ENCODE results near the gene GPHN. TPM values are rescaled to one million over a fixed set of nuclear protein-coding genes. Genes with fewer than 3 reads are reported as not detected.
"Not testable (repeated sequence)": the region's sequence is repeated elsewhere in the genome, so short reads cannot be mapped to it uniquely, and the experiment has no call there.

The GPHN gene
- total RNA-seq, 1 donor from 2014 or later, result 9.4 TPM

DNA sequence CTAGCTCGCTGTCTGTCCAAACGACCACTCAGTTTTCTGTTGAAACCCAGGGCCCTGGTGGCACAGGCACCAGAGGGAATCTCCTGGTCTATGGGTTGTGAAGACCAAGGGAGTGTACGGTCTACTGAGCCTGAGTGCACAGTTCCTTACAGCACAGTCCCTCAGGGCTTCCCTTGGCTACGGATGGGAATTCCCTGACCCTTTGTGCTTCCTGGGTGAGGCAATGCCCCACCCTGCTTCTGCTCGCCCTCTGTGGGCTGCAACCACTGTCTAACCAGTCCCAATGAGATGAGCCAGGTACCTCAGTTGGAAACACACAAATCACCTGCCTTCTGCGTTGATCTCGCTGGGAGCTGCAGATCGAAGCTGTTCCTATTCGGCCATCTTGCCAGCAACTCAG, 22.6 kb downstream of the GPHN start:
- no peaks in the 10 kb centered on the region for H3K36me3 ChIP-seq (ENCODE audit: control insufficient read depth in 3 of 3, insufficient read depth in 3 of 3, low read length in 3 of 3)
- no peaks in the 10 kb centered on the region for H3K27me3 ChIP-seq (ENCODE audit: control insufficient read depth in 3 of 3, insufficient read depth in 3 of 3, low read length in 3 of 3)
- H3K9ac ChIP-seq (ENCODE audit: low read depth in 1 of 3, low read length in 3 of 3), result no peak overlapping the region
- peaks cover 0 to 3% (median 0%) of the 10 kb centered on the region in 3 donors for H3K4me1 ChIP-seq (ENCODE audit: control insufficient read depth in 3 of 3, insufficient read depth in 3 of 3, low read length in 3 of 3)
- no peak overlapping the region for H3K4me3 ChIP-seq (ENCODE audit: low read length in 3 of 3)
- no peak overlapping the region for H3K27ac ChIP-seq (ENCODE audit: low read depth, low read length)
- H3K9me3 ChIP-seq (ENCODE audit: control insufficient read depth in 3 of 3, low read length in 3 of 3), result no peaks in the 10 kb centered on the region

DNA sequence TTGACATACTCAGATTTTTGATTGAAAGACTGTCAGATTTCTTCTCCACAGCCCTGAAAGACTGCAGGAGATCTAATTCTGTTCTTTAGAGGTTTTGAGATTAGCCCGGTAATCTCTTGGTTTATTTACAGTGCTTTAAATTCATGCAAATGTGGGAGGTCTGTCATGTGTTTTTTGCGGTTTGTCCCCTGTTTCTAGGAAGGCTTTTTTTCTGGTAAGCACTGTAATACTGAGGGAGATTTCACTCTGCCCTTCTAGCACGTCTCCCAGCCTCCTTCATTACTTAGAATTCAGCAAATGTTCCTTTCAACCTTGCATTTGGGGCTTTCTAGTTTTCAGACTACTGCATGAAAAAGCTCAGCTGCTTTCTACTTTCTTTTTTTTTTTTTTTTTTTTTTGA, 31.1 kb downstream of the GPHN start:
- no peaks in the 10 kb centered on the region for H3K27me3 ChIP-seq (ENCODE audit: control insufficient read depth in 3 of 3, insufficient read depth in 3 of 3, low read length in 3 of 3)
- H3K36me3 ChIP-seq (ENCODE audit: control insufficient read depth in 3 of 3, insufficient read depth in 3 of 3, low read length in 3 of 3), result no peaks in the 10 kb centered on the region
- H3K9me3 ChIP-seq (ENCODE audit: control insufficient read depth in 3 of 3, low read length in 3 of 3), result no peaks in the 10 kb centered on the region
- H3K4me3 ChIP-seq (ENCODE audit: low read length in 3 of 3), result no peak overlapping the region
- H3K9ac ChIP-seq (ENCODE audit: low read depth in 1 of 3, low read length in 3 of 3), result no peak overlapping the region
- H3K27ac ChIP-seq (ENCODE audit: low read depth, low read length), result no peak overlapping the region
- H3K4me1 ChIP-seq (ENCODE audit: control insufficient read depth in 3 of 3, insufficient read depth in 3 of 3, low read length in 3 of 3), result peaks cover 0 to 7% (median 5%) of the 10 kb centered on the region in 3 donors

- no peaks in the 10 kb centered on the region for H3K9me3 ChIP-seq (ENCODE audit: control insufficient read depth in 3 of 3, low read length in 3 of 3)
- H3K27ac ChIP-seq (ENCODE audit: low read depth, low read length), result no peak overlapping the region
- no peaks in the 10 kb centered on the region for H3K27me3 ChIP-seq (ENCODE audit: control insufficient read depth in 3 of 3, insufficient read depth in 3 of 3, low read length in 3 of 3)
- H3K36me3 ChIP-seq (ENCODE audit: control insufficient read depth in 3 of 3, insufficient read depth in 3 of 3, low read length in 3 of 3), result no peaks in the 10 kb centered on the region
- H3K9ac ChIP-seq (ENCODE audit: low read depth in 1 of 3, low read length in 3 of 3), result no peak overlapping the region
- H3K4me3 ChIP-seq (ENCODE audit: low read length in 3 of 3), result no peak overlapping the region
- peaks cover 0 to 10% (median 5%) of the 10 kb centered on the region in 3 donors for H3K4me1 ChIP-seq (ENCODE audit: control insufficient read depth in 3 of 3, insufficient read depth in 3 of 3, low read length in 3 of 3)
These were observed 32.1 kb downstream of the GPHN start for GRCh38 chr14:66540038-66540437.

DNA sequence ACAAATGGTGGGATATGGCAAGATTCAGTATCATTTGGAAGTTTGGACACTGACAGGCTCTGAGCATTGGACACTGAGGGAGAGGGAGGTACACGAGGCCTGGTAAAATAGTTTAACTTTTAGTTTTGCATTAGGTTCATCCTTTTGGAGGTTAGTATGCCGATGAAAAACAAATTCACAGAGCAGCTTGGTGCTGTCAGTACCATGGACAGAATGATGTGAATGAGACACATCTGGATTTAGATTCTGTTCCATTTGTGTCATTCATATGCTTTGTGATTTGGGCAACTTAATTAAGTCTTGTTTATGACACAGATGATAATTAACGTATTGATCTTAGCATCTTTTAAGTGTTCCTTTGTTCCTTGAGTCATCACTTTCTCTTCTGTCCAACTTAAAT, 33.7 kb downstream of the GPHN start:
- H3K9ac ChIP-seq (ENCODE audit: low read depth in 1 of 3, low read length in 3 of 3), result no peak overlapping the region
- no peak overlapping the region for H3K4me3 ChIP-seq (ENCODE audit: low read length in 3 of 3)
- H3K36me3 ChIP-seq (ENCODE audit: control insufficient read depth in 3 of 3, insufficient read depth in 3 of 3, low read length in 3 of 3), result no peaks in the 10 kb centered on the region
- peaks cover 0 to 10% (median 5%) of the 10 kb centered on the region in 3 donors for H3K4me1 ChIP-seq (ENCODE audit: control insufficient read depth in 3 of 3, insufficient read depth in 3 of 3, low read length in 3 of 3)
- no peaks in the 10 kb centered on the region for H3K9me3 ChIP-seq (ENCODE audit: control insufficient read depth in 3 of 3, low read length in 3 of 3)
- H3K27me3 ChIP-seq (ENCODE audit: control insufficient read depth in 3 of 3, insufficient read depth in 3 of 3, low read length in 3 of 3), result no peaks in the 10 kb centered on the region
- no peak overlapping the region for H3K27ac ChIP-seq (ENCODE audit: low read depth, low read length)

DNA sequence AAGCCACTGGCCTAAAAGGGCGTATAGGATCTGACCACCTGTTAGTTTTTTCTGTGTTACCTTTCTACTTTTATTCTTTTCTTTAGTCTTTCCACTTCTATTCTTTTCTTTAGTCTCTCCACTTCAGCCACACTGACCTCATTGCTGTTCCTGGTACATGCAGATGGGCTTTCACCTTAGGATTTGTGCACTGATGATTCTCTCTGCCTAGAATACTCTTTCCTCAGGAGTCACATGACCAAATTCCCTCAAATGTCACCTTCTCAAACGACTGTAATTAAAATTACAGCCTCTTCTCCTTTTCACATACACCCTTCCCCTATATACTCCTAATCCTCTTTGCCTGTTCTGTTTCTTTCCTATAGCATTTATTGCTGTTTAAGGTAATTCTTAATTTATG, 36.0 kb downstream of the GPHN start:
- Histone ChIP-seq H3K9ac (ENCODE audit: low read depth in 1 of 3, low read length in 3 of 3) (no peak overlapping the region), H3K27ac (ENCODE audit: low read depth, low read length) (no peak overlapping the region), H3K4me3 (ENCODE audit: low read length in 3 of 3) (no peak overlapping the region), H3K9me3 (ENCODE audit: control insufficient read depth in 3 of 3, low read length in 3 of 3) (no peaks in the 10 kb centered on the region), H3K4me1 (ENCODE audit: control insufficient read depth in 3 of 3, insufficient read depth in 3 of 3, low read length in 3 of 3) (peaks cover 0 to 10% (median 5%) of the 10 kb centered on the region in 3 donors), H3K27me3 (ENCODE audit: control insufficient read depth in 3 of 3, insufficient read depth in 3 of 3, low read length in 3 of 3) (no peaks in the 10 kb centered on the region), H3K36me3 (ENCODE audit: control insufficient read depth in 3 of 3, insufficient read depth in 3 of 3, low read length in 3 of 3) (no peaks in the 10 kb centered on the region)

GRCh38 chr14:66545191-66545590, 37.2 kb downstream of the GPHN start:
- not testable (repeated sequence) for H3K36me3 ChIP-seq (ENCODE audit: control insufficient read depth in 3 of 3, insufficient read depth in 3 of 3, low read length in 3 of 3); H3K27ac ChIP-seq (ENCODE audit: low read depth, low read length); H3K9ac ChIP-seq (ENCODE audit: low read depth in 1 of 3, low read length in 3 of 3); H3K9me3 ChIP-seq (ENCODE audit: control insufficient read depth in 3 of 3, low read length in 3 of 3); H3K4me1 ChIP-seq (ENCODE audit: control insufficient read depth in 3 of 3, insufficient read depth in 3 of 3, low read length in 3 of 3); H3K27me3 ChIP-seq (ENCODE audit: control insufficient read depth in 3 of 3, insufficient read depth in 3 of 3, low read length in 3 of 3); H3K4me3 ChIP-seq (ENCODE audit: low read length in 3 of 3)

GRCh38 chr14:66545751-66546150, 37.8 kb downstream of the GPHN start:
- not testable (repeated sequence) for H3K27ac ChIP-seq (ENCODE audit: low read depth, low read length); H3K36me3 ChIP-seq (ENCODE audit: control insufficient read depth in 3 of 3, insufficient read depth in 3 of 3, low read length in 3 of 3); H3K4me1 ChIP-seq (ENCODE audit: control insufficient read depth in 3 of 3, insufficient read depth in 3 of 3, low read length in 3 of 3); H3K9ac ChIP-seq (ENCODE audit: low read depth in 1 of 3, low read length in 3 of 3); H3K27me3 ChIP-seq (ENCODE audit: control insufficient read depth in 3 of 3, insufficient read depth in 3 of 3, low read length in 3 of 3); H3K4me3 ChIP-seq (ENCODE audit: low read length in 3 of 3); H3K9me3 ChIP-seq (ENCODE audit: control insufficient read depth in 3 of 3, low read length in 3 of 3)

DNA sequence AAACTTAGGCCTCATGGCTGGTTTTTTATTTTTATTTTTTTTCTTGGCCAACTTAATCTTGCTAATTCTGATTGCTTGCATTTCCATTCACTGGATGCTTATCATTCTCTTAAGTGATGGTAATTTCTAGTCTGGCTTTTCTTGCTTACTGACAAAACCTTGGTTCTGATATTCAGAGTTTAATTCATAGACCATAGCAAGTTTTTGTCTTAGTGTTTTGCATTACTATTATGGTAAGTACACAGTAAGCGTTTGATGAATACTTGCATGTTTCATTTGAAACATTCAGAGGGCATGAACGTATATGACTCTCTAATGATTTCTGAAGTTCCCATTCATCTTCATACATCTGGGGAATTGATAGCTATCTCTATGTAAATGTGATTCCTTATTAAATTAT, 55.8 kb downstream of the GPHN start:
- H3K4me3 ChIP-seq (ENCODE audit: low read length in 3 of 3), result no peak overlapping the region
- no peaks in the 10 kb centered on the region for H3K27me3 ChIP-seq (ENCODE audit: control insufficient read depth in 3 of 3, insufficient read depth in 3 of 3, low read length in 3 of 3)
- H3K27ac ChIP-seq (ENCODE audit: low read depth, low read length), result no peak overlapping the region

DNA sequence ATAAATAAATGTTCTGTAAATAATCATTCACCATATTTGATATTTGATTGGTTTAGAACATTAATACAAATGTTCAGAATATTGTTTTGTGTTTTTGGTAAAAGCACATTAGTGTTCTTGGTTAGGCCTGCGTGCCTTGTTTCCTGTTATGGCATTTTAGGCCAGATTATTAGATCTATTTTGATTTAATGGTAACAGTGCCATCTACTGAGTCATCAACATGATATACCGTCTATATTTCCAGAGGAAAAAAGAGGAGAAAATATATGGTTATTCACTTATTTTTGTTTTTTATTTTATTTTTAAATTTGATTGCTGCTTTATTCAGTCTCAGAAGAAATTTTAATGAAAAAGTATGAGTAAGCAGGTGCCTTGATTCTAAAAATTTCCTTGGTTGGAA, 60.3 kb downstream of the GPHN start:
- H3K27ac ChIP-seq (ENCODE audit: low read depth, low read length), result no peak overlapping the region
- H3K9ac ChIP-seq (ENCODE audit: low read depth in 1 of 3, low read length in 3 of 3), result no peak overlapping the region
- H3K27me3 ChIP-seq (ENCODE audit: control insufficient read depth in 3 of 3, insufficient read depth in 3 of 3, low read length in 3 of 3), result no peaks in the 10 kb centered on the region
- H3K9me3 ChIP-seq (ENCODE audit: control insufficient read depth in 3 of 3, low read length in 3 of 3), result no peaks in the 10 kb centered on the region
- no peaks in the 10 kb centered on the region for H3K36me3 ChIP-seq (ENCODE audit: control insufficient read depth in 3 of 3, insufficient read depth in 3 of 3, low read length in 3 of 3)
- H3K4me3 ChIP-seq (ENCODE audit: low read length in 3 of 3), result no peak overlapping the region
- no peaks in the 10 kb centered on the region for H3K4me1 ChIP-seq (ENCODE audit: control insufficient read depth in 3 of 3, insufficient read depth in 3 of 3, low read length in 3 of 3)

More for the DNA sequence above, 55.8 kb downstream of the GPHN start:
- Histone ChIP-seq H3K4me1 (ENCODE audit: control insufficient read depth in 3 of 3, insufficient read depth in 3 of 3, low read length in 3 of 3) (no peaks in the 10 kb centered on the region), H3K36me3 (ENCODE audit: control insufficient read depth in 3 of 3, insufficient read depth in 3 of 3, low read length in 3 of 3) (no peaks in the 10 kb centered on the region), H3K9me3 (ENCODE audit: control insufficient read depth in 3 of 3, low read length in 3 of 3) (no peaks in the 10 kb centered on the region), H3K9ac (ENCODE audit: low read depth in 1 of 3, low read length in 3 of 3) (no peak overlapping the region)

DNA sequence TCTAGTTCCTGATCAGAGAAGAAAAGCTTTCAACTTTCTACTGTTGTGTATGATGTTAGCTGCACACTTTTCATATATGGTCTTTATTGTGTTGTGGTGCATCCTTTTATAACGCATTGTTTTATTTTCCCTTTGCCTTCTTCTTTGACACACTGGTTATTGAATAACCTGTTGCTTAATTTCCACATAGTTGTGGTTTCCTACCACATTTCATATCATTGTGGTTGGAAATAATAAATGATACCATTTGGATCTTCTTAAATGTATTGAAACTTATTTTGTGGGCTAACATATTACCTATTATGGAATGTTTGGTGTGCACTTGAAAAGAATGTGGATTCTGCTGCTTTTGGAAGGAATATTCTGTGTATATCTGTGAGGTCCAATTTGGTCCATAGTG, 64.9 kb downstream of the GPHN start:
- H3K9me3 ChIP-seq (ENCODE audit: control insufficient read depth in 3 of 3, low read length in 3 of 3), result no peaks in the 10 kb centered on the region
- no peak overlapping the region for H3K27ac ChIP-seq (ENCODE audit: low read depth, low read length)
- no peaks in the 10 kb centered on the region for H3K36me3 ChIP-seq (ENCODE audit: control insufficient read depth in 3 of 3, insufficient read depth in 3 of 3, low read length in 3 of 3)
- H3K4me3 ChIP-seq (ENCODE audit: low read length in 3 of 3), result no peak overlapping the region
- no peak overlapping the region for H3K9ac ChIP-seq (ENCODE audit: low read depth in 1 of 3, low read length in 3 of 3)
- peaks cover 0 to 4% (median 0%) of the 10 kb centered on the region in 3 donors for H3K4me1 ChIP-seq (ENCODE audit: control insufficient read depth in 3 of 3, insufficient read depth in 3 of 3, low read length in 3 of 3)
- no peaks in the 10 kb centered on the region for H3K27me3 ChIP-seq (ENCODE audit: control insufficient read depth in 3 of 3, insufficient read depth in 3 of 3, low read length in 3 of 3)

DNA sequence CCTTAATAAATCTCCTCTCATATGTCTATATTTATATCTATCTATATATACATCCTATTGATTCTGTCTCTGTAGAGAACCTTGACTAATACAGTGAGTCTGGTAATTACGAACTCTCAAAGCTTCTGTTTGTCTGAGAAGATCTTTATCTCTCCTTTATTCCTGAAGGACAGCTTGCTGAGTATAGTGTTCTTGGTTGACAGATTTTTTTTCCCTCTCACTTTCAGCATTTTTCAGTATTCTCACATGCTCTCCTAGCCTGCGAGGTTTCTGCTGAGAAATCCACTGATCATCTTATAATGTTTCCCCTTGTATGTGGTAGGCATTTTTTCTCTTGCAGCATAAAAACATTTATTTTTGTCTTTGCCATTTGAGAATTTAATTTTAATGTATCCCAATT, 67.1 kb downstream of the GPHN start:
- H3K27me3 ChIP-seq (ENCODE audit: control insufficient read depth in 3 of 3, insufficient read depth in 3 of 3, low read length in 3 of 3), result no peaks in the 10 kb centered on the region
- no peak overlapping the region for H3K27ac ChIP-seq (ENCODE audit: low read depth, low read length)
- no peak overlapping the region for H3K4me3 ChIP-seq (ENCODE audit: low read length in 3 of 3)
- H3K4me1 ChIP-seq (ENCODE audit: control insufficient read depth in 3 of 3, insufficient read depth in 3 of 3, low read length in 3 of 3), result peaks cover 0 to 4% (median 0%) of the 10 kb centered on the region in 3 donors
- H3K9me3 ChIP-seq (ENCODE audit: control insufficient read depth in 3 of 3, low read length in 3 of 3), result peaks cover 0 to 4% (median 0%) of the 10 kb centered on the region in 3 donors
- no peak overlapping the region for H3K9ac ChIP-seq (ENCODE audit: low read depth in 1 of 3, low read length in 3 of 3)
- no peaks in the 10 kb centered on the region for H3K36me3 ChIP-seq (ENCODE audit: control insufficient read depth in 3 of 3, insufficient read depth in 3 of 3, low read length in 3 of 3)
